OCI-LY1 (cell line): ENCODE results near the gene DDOST.

Experiments used
- CTCF ChIP-seq: fragments of 200-600 bp; sonication (generic), shearing (Covaris generic); IDR thresholded peaks from 2 replicates; pipeline ENCODE4 v1.5.1; 2017; ENCODE audit warnings: mild to moderate bottlenecking, antibody characterized with exemption, low read length, moderate library complexity, mixed read lengths
- EZH2 ChIP-seq: fragments of 200-600 bp; sonication (generic), shearing (Covaris generic); IDR thresholded peaks from 2 replicates; pipeline ENCODE4 v1.8.0; 2017; ENCODE audit warnings: borderline replicate concordance, mixed run types, mild to moderate bottlenecking, antibody characterized with exemption, low read length, moderate library complexity, mixed read lengths

DNA sequence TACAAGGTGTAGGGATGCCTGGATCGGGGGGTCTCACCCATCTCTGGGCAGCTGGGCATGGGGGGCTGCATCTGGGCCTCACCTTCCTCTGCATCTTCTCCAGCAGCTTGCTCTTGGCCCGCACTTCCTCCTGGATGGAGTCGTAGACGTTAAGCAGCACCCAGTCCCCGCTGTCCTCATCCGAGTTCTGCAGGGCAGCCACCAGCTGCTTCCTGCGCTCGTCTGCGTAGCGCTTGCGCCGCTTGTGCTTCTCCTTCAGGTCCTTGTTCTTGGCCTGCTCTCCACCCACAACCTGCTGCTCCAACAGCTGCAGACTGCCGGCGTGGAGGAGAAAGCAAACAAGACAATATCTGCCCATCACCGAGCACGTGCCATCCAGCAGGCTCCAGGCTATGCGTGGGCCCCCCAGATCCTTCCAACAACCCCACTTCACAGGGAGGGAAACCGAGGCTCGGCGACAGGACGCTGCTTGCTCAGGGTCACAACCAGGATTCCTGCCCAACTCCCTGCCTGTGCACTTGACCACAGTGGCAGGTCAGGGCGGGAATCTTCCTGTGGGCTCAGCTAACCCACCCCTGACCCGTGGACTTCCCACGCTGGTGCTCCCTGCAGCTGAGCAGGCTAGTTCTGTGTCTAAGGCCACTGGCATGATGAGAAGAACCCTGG lies 21.5 kb upstream of the DDOST start:
- no peak for TF ChIP-seq CTCF
- TF ChIP-seq EZH2, result no peak
